Right lobe of liver (tissue), 4 donors: ENCODE measurements around the gene CTIF.
A peak's percentile ranks its signal among the peaks of the same experiment; 100 is the strongest.

Source experiments
- CTCF ChIP-seq, 4 donors: fragments of 200-600 bp in 3 of 4; fragments of 450-650 bp in 1 of 4; IDR thresholded peaks; one replicate each; pipeline versions ENCODE4 v1.5.1 to v1.8.0; 2016 to 2022; ENCODE audit warnings: antibody characterized with exemption in 4 of 4, mild to moderate bottlenecking in 2 of 4
- POLR2A ChIP-seq: fragments of 450-650 bp; IDR thresholded peaks from one replicate; pipeline ENCODE4 v1.6.1; 2017; ENCODE audit warnings: antibody characterized with exemption, mild to moderate bottlenecking
- donor health status: DM: no; HTN: no; CAD: no.
- donor health status: DM: no; HTN: no; CAD: no.
- donor health status: DM: no; HTN: yes; CAD: no.

DNA sequence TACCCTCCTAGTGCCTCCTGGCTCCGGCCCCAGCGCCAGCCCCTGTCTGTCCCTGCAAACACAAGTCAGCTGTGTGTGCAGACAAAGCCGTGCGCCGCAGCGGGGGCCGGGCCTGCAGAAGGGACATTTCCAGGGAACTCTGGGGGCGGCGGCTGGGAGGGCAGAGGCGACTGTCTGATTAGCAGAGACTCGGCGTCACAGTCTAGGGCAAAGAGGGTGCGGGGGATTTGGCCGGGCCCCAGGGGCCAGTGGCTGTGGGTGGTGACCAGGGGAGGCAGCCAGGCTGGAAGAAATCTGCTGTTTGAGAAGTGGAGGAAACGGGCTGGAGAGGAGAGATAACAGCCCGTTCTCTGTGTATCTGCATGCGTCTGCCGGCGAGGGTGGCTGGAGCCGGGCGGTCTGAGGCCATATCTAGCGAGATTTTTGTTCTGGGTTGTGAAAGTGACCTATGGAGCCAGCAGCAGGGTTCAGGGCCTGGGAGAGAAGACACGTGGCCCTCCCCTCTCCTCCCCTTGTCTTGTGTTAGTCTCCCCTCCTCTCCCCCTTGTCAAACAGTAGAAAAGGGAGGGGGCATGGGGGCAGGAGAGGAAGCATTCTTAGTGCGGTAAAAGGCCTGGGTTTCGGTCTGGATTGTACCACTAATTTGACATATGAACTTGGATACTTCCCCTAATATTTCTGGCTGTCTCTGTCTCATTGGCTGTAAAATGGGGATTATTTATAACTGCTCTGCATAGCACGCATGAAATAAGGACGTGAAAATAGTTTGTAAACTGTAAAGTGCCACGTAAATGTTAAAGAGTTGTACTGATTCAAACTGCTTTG is 242.5 kb downstream of the CTIF start:
- no peak for TF ChIP-seq CTCF (IDR thresholded peaks at IDR 0.05)
- TF ChIP-seq POLR2A, result peak; percentile 63
